Measurements from ENCODE around the gene AKAP10.

Gene AKAP10

DNA sequence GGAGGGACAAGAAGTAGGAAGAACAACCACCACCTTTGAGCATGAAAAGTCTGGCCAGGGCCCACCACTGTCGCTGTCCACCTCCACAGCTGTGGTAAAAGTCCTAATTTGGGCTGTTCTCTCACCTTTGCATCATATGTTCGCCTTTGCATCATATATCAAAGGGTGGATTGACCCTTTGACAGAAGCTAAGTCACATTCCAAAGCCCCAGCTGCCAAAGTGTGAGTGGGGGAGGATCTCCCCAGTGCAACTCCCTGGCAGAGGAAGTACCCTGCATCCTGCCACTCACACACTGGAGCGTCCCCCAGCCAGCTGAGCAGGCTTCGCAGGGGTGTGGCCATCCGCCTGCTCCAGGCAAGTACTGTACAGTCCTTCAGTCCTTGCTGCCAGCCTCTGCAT, 18.9 kb upstream of the AKAP10 start:
- Histone ChIP-seq H3K27ac (ENCODE audit: low read depth, low read length) (no peak overlapping the region), H2AFZ (ENCODE audit: low read depth, low read length, severe bottlenecking) (no peak overlapping the region), H3K4me3 (ENCODE audit: insufficient read depth, low read length, poor library complexity, severe bottlenecking) (no peak overlapping the region), H3F3A (ENCODE audit: insufficient read depth) (no peaks in the 10 kb centered on the region), H3K36me3 (ENCODE audit: low read length) (no peaks in the 10 kb centered on the region), H3K9me3 (ENCODE audit: insufficient read depth, low read length) (no peaks in the 10 kb centered on the region), H4K20me1 (ENCODE audit: low read depth, low read length) (no peaks in the 10 kb centered on the region), H3K79me2 (ENCODE audit: insufficient read depth, low read length) (no peaks in the 10 kb centered on the region), H3K27me3 (ENCODE audit: low read length) (no peaks in the 10 kb centered on the region), H3K4me2 (ENCODE audit: low read depth, low read length, poor library complexity, severe bottlenecking) (no peak overlapping the region), H3K9me2 (replicated peaks; ENCODE audit: insufficient read depth, low read length) (no peaks in the 10 kb centered on the region), H3K9ac (ENCODE audit: low read length) (no peak overlapping the region)
- TF ChIP-seq, protein P1, sequence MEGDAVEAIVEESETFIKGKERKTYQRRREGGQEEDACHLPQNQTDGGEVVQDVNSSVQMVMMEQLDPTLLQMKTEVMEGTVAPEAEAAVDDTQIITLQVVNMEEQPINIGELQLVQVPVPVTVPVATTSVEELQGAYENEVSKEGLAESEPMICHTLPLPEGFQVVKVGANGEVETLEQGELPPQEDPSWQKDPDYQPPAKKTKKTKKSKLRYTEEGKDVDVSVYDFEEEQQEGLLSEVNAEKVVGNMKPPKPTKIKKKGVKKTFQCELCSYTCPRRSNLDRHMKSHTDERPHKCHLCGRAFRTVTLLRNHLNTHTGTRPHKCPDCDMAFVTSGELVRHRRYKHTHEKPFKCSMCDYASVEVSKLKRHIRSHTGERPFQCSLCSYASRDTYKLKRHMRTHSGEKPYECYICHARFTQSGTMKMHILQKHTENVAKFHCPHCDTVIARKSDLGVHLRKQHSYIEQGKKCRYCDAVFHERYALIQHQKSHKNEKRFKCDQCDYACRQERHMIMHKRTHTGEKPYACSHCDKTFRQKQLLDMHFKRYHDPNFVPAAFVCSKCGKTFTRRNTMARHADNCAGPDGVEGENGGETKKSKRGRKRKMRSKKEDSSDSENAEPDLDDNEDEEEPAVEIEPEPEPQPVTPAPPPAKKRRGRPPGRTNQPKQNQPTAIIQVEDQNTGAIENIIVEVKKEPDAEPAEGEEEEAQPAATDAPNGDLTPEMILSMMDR (IDR thresholded peaks at IDR 0.05; ENCODE audit: insufficient read depth, low read length, poor library complexity, severe bottlenecking) = no peak
- TF ChIP-seq EZH2phosphoT487 (conservative IDR thresholded peaks at IDR 0.05; ENCODE audit: low read length) = no peak

DNA sequence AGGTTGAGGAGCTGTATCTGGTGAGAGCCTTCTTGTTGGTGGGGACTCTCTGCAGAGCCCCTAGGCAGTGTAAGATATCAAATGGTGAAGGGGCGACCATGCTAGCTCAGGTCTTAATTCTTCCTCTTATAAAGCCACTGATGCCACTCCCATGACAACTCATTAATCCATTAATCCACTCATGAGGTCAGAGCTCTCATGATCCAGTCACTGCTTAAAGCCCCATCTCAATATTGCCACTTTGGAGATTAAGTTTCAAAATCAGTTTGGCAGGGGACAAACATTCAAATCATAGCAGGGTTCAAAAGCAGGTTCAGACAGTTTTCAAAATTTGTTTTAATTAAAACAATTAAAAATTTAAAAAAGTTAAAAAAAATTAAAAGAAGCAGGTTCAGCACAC, 18.5 kb upstream of the AKAP10 start:
- H3K4me3 ChIP-seq (ENCODE audit: insufficient read depth, low read length, poor library complexity, severe bottlenecking) = no peak overlapping the region
- no peaks in the 10 kb centered on the region for H4K20me1 ChIP-seq (ENCODE audit: low read depth, low read length)
- no peaks in the 10 kb centered on the region for H3K79me2 ChIP-seq (ENCODE audit: insufficient read depth, low read length)
- H3K9ac ChIP-seq (ENCODE audit: low read length) = no peak overlapping the region
- no peaks in the 10 kb centered on the region for H3F3A ChIP-seq (ENCODE audit: insufficient read depth)
- TF ChIP-seq, protein P1 (IDR thresholded peaks at IDR 0.05; ENCODE audit: insufficient read depth, low read length, poor library complexity, severe bottlenecking) = no peak
- TF ChIP-seq EZH2phosphoT487 (conservative IDR thresholded peaks at IDR 0.05; ENCODE audit: low read length) = no peak
- no peaks in the 10 kb centered on the region for H3K27me3 ChIP-seq (ENCODE audit: low read length)
- H3K4me2 ChIP-seq (ENCODE audit: low read depth, low read length, poor library complexity, severe bottlenecking) = no peak overlapping the region
- H3K9me3 ChIP-seq (ENCODE audit: insufficient read depth, low read length) = no peaks in the 10 kb centered on the region
- no peak overlapping the region for H3K27ac ChIP-seq (ENCODE audit: low read depth, low read length)
- no peaks in the 10 kb centered on the region for H3K36me3 ChIP-seq (ENCODE audit: low read length)
- no peaks in the 10 kb centered on the region for H3K9me2 ChIP-seq (replicated peaks; ENCODE audit: insufficient read depth, low read length)
- no peak overlapping the region for H2AFZ ChIP-seq (ENCODE audit: low read depth, low read length, severe bottlenecking)

- H3K4me3 ChIP-seq (ENCODE audit: insufficient read depth, low read length, poor library complexity, severe bottlenecking) = no peak overlapping the region
- H3K9ac ChIP-seq (ENCODE audit: low read length) = no peak overlapping the region
- H3K4me2 ChIP-seq (ENCODE audit: low read depth, low read length, poor library complexity, severe bottlenecking) = no peak overlapping the region
Measured at GRCh38 chr17:19992803-19993713, 15.4 kb upstream of the AKAP10 start.

More at GRCh38 chr17:19992803-19993713, 15.4 kb upstream of the AKAP10 start:
- Histone ChIP-seq H4K20me1 (ENCODE audit: low read depth, low read length) (no peaks in the 10 kb centered on the region), H3F3A (ENCODE audit: insufficient read depth) (no peaks in the 10 kb centered on the region), H3K27me3 (ENCODE audit: low read length) (no peaks in the 10 kb centered on the region), H2AFZ (ENCODE audit: low read depth, low read length, severe bottlenecking) (no peak overlapping the region), H3K79me2 (ENCODE audit: insufficient read depth, low read length) (no peaks in the 10 kb centered on the region), H3K27ac (ENCODE audit: low read depth, low read length) (no peak overlapping the region), H3K9me2 (replicated peaks; ENCODE audit: insufficient read depth, low read length) (no peaks in the 10 kb centered on the region), H3K9me3 (ENCODE audit: insufficient read depth, low read length) (no peaks in the 10 kb centered on the region), H3K36me3 (ENCODE audit: low read length) (no peaks in the 10 kb centered on the region)
- TF ChIP-seq, protein P1 (IDR thresholded peaks at IDR 0.05; ENCODE audit: insufficient read depth, low read length, poor library complexity, severe bottlenecking) = peak; percentile 59
- TF ChIP-seq EZH2phosphoT487 (conservative IDR thresholded peaks at IDR 0.05; ENCODE audit: low read length) = no peak

Data from SU-DHL-6 (cell line).